Stimulated activated CD4-positive, alpha-beta T cell treated with anti-CD3 and anti-CD28 coated beads, Interleukin-2, amount 100 ng/mL, for 24 hours (primary cell): ENCODE measurements around the gene RUSC1.
"Not testable (repeated sequence)": the region's sequence is repeated elsewhere in the genome, so short reads cannot be mapped to it uniquely, and the experiment has no call there.

Experiments used
- DNase-seq, 2 donors: peaks; one replicate each; pipeline ENCODE4 v3.0.0-alpha.2; 2020

Gene RUSC1

GRCh38 chr1:155320661-155321617 is at the start of gene RUSC1:
Gene RUSC1 (plus strand): TSS chr1:155320894. CDS start chr1:155321774, 880 bp downstream.
- peak; percentile 74 to 83 for DNase-seq

- no peak for DNase-seq
Measured at GRCh38 chr1:155272466-155273342, 48.0 kb upstream of the RUSC1 start.

GRCh38 chr1:155273343-155274245 is 47.1 kb upstream of the RUSC1 start, which contains the start of gene CLK2:
Gene CLK2 (minus strand): TSS chr1:155273504. CDS start chr1:155270977, 2,527 bp downstream.
- DNase-seq, result peak; percentile 96 to 99

- DNase-seq, result peak; percentile 96 to 99
Measured at GRCh38 chr1:155277070-155277901, 43.4 kb upstream of the RUSC1 start, which contains the start of gene HCN3. Gene HCN3 (plus strand): TSS chr1:155277463. CDS start chr1:155277591, 128 bp downstream.

- peak; percentile 79 to 82 for DNase-seq
Measured at GRCh38 chr1:155277902-155278688, 42.6 kb upstream of the RUSC1 start.

GRCh38 chr1:155278689-155279160 is 42.0 kb upstream of the RUSC1 start:
- no peak for DNase-seq

- no peak for DNase-seq
Measured at GRCh38 chr1:155279268-155279667, 41.4 kb upstream of the RUSC1 start.

- no peak for DNase-seq
Measured at GRCh38 chr1:155282488-155283091, 38.1 kb upstream of the RUSC1 start.

GRCh38 chr1:155284476-155284875 is 36.2 kb upstream of the RUSC1 start:
- DNase-seq, result no peak

- DNase-seq, result no peak
Measured at GRCh38 chr1:155285063-155285462, 35.6 kb upstream of the RUSC1 start.

- no peak for DNase-seq
Measured at GRCh38 chr1:155285631-155286044, 35.1 kb upstream of the RUSC1 start.

- no peak for DNase-seq
Measured at GRCh38 chr1:155286544-155286943, 34.1 kb upstream of the RUSC1 start.

GRCh38 chr1:155287987-155288543 is 32.6 kb upstream of the RUSC1 start:
- DNase-seq, result no peak

- not testable (repeated sequence) for DNase-seq
Measured at GRCh38 chr1:155291006-155291405, 29.7 kb upstream of the RUSC1 start.

- DNase-seq, result no peak
Measured at GRCh38 chr1:155293086-155293749, 27.5 kb upstream of the RUSC1 start.

- no peak for DNase-seq
Measured at GRCh38 chr1:155294520-155295182, 26.0 kb upstream of the RUSC1 start.

- DNase-seq, result no peak
Measured at GRCh38 chr1:155295183-155295941, 25.3 kb upstream of the RUSC1 start.

GRCh38 chr1:155295942-155296267 is 24.8 kb upstream of the RUSC1 start:
- DNase-seq, result no peak
